GM19240 (cell line): Measurements from ENCODE around the gene FAHD1.
A peak's percentile ranks its signal among the peaks of the same experiment; 100 is the strongest.

Experiments
- DNase-seq: peaks from one replicate; pipeline ENCODE4 v3.0.0; 2011; ENCODE audit warnings: low spot score; ENCODE audit not compliant: insufficient read length

Gene FAHD1

DNA sequence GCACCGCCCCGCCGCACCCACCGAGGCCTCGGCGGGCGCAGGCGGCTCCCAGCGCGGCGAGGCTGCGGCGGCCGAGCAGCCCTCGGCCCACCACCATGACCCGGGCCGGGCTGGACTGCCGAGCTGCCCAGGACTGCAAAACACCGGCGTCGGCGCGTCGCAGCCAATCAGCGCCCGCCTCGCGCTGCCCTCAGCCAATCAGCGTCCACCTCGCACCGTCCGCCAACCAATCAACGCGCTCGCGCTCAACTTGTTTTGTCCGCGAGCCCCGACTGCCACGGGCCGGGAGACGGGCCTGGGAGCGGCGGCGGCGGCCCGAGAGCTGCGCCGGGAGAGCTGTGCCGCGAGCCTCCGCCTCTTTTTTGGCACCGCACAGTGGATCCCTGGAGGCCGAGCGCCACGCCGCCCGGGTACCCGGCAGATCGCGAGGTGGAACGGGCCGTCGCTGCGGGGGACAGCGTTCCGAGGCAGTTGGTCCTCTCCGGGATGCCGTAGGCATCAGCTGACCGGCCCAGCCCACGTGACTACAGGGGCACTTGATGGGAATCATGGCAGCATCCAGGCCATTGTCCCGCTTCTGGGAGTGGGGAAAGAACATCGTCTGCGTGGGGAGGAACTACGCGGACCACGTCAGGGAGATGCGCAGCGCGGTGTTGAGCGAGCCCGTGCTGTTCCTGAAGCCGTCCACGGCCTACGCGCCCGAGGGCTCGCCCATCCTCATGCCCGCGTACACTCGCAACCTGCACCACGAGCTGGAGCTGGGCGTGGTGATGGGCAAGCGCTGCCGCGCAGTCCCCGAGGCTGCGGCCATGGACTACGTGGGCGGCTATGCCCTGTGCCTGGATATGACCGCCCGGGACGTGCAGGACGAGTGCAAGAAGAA lies at the start of gene FAHD1, which contains the start of gene HAGH:
FAHD1 (plus strand) TSS at position 516 of the 883 bp plus-strand sequence; CDS start at position 549, 33 bp downstream.
HAGH (minus strand) TSS at position 135 of the 883 bp plus-strand sequence; CDS start at position 97, 38 bp downstream.
- DNase-seq, result peak; percentile 93

DNA sequence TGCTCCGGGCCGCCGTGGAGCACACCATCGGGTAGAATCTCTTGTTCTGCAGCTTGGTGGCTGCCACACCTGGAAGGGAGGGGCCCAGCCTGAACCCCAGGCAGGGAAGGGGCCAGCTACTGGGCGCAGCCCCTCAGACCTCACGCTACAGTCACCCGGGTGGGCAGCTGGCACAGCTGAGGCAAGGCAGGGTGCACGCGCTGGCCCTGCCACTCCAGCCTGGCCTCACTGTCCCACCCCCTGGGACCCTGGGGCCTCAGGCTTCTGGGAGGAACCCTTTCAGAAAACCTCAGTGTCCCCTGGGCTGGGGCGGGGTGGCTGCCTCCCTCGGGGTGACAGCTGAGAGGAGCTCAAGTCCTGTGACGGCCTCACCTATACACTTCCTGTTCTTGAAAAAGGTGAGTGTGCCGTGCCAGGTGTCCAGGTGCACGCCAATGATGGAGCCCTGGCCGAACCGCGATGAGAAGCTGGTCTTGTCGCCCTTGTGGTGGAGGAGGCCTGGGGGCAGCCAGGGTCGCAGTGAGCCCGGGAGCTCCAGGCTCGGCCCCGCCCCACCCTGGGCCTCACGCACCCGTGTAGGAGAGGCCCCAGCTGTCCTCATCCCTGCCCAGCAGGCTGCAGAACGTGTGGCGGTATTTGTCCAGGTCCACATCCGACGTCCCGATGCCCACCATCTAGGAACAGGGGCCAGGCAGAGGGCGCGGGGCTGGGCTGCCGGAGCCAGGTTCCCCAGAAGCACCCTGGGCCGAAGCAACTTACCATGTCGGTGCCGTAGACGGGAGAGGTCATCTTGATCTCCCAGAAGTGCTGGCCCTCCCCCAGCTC lies 49.4 kb upstream of the FAHD1 start:
- DNase-seq, result no peak

DNA sequence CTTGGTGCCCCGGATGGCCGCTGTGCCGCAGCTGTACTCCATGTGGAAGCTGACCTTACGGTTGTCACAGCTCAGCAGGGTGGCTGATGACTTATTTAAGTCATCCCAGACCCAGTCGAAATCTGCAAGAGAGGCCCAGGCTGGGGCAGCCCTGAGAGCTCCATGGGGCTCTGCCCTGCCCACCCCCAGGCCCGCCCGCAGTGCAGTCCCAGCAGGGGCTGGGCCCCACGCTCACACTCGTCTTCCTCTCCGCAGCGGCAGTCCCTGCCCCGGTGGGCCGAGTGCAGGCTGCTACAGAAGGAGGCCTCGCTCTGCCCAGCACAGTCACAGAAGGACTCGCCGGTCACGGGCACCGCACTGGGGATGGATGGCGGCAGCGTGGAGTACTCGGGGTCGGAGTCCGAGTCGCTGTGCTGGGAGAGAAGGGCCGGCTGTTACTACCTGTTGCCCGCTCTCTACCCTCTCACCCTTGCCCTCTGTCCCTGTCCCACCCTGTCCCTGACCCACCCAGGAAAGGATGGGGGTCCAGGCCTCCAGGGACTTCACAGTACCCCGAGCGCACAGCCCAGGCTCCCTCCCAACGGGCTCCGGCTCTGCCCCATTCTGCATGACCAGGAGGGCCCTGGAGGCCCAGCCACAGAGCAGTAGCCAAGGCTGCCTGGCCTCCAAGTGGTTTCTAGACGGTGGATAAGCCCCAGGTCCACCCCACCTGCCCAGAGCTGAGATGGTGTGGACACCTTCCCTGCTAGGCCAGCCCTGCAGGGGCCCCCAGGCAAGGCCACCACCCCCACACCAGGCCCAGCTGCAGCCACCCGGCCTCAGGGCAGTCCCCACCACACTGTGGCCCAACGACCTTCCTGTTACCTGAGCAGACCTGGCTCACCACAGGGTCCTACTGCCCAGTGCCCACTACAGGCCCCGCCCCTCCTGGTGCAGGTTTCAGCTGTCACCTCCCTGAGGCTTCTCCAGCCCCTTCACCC lies 48.5 kb upstream of the FAHD1 start:
- DNase-seq, result no peak

DNA sequence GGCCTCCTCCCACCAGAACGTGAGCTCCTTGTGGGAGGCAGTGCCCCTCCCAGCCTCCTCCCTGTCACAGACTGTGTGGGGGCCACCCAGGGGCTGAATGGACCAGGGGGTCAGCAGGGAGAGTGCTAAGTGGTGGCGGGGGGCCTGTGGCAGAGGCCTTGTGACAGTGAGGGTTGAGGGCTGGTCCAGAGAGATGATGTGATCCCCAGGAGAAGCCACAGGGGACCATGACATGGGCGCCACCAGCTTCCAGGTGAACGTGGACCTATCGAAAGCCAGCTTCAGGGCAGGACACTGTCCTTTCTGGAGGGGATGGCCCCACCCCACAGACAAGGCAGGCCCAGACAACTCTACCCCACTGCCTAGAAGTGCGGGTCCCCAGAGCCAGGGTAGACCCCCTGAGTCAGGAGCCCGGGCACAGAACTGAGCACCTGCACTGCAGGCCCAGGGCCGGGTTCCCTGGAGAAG lies 47.7 kb upstream of the FAHD1 start:
- DNase-seq, result no peak

DNA sequence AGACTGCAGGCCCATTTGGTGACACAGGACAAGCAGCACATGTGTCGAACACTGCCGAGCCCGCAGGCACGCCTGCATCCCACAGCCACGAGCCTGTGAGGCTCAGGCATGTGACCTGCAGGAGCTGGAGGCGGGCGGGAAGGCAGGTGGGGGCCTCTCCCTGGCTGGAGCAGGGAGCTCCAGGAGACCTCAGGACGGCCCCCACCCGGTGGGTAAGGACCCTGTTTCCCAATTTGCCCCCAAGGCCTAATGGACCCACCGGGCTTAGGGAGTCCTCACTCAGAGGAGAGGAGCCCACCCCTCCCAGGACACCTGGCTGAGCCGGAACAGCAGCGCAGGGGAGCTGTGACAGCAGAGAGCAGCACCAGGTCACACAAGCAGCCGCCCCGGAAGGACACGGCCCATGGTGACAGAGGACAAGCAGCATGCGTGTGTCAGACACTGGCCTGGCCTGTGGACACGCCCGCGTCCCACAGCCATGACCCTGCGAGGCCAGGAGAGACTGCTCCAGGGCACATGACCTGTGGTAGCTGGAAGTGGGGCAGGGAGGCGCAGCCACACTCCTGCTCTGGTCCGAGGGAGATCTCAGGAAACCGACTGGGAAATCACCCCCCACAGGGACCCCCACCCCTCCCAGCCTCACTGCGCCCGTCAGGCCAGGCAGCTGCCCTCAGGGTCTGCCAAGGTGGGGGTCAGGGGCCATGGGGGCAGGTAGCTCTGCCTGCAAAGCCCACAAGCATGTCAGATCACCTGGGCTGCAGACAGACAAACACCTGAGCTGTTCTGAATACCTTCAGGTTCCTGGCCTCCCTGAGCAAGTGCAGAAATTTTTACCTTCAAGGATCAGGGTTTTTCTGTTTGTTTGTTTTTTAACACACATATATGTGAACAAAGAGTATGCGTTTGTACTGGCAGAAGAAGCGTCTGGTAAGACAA lies 47.0 kb upstream of the FAHD1 start:
- DNase-seq, result no peak

DNA sequence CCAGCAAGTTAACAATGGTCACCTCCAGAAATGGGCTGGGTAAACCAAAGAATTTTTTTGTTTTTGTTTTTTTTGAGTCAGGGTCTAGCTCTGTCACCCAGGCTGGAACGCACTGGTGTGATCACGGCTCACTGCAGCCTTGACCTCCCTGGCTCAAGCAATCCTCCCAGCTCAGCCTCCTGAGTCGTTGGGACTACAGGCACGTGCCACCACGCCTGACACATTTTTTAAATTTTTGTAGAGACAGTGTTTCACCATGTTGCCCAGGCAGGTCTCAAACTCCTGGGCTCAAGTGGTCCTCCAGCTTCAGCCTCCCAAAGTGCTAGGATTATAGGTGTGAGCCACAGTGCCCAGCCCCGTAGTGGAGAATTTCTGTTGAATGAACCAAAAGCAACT lies 46.3 kb upstream of the FAHD1 start:
- no peak for DNase-seq

DNA sequence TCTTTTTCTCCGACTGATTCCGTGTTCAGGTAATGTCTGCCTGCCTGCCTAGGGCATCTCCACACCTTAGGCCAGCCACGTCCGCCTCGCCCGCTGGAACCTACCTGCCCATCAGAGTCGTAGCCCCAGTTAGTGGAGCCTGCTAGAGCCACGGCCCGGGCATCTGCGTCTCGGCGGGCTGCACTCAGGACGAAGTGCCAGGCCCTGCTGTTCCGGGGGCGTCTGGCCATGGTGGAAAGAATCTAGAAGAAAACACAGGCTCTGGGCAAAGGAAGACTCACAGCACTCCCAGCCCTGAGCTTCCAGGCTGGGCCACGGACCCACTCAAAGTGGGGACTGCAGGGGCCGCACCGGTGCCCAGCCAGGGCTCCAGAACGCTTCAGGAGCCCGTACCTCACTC lies 45.8 kb upstream of the FAHD1 start:
- DNase-seq, result no peak

DNA sequence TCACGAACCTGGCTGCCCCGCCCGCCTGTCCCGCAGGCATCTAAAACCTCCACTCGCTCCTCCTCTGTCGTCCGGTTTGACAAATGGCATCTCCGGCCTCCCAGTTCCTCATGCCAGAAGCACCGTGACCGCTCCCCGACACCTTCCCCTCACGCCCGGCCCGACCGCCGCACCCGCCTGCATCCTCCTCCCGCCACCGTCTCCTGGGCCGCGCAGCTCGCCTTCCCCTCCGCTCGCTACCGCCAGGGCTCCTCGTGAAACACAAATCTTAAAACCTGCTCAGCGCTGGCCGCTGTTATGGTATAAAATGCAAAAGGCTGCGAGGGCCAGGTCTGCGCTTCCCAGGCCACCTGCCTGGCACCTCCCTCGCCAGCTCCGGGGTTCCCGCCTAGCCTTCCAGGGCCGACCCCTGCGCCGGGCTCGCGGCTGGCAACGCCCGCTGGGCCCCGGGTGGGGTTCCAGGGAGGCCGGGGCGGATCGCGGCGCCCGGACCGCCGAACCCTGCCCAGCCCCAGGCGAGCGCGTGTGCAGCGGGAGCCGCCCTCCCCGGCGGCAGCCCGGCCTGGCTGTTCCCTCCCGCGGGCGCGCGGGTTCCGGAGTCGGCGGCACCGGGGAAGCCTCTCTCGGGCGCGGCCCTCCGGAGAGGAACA lies 45.1 kb upstream of the FAHD1 start:
- DNase-seq, result no peak

DNA sequence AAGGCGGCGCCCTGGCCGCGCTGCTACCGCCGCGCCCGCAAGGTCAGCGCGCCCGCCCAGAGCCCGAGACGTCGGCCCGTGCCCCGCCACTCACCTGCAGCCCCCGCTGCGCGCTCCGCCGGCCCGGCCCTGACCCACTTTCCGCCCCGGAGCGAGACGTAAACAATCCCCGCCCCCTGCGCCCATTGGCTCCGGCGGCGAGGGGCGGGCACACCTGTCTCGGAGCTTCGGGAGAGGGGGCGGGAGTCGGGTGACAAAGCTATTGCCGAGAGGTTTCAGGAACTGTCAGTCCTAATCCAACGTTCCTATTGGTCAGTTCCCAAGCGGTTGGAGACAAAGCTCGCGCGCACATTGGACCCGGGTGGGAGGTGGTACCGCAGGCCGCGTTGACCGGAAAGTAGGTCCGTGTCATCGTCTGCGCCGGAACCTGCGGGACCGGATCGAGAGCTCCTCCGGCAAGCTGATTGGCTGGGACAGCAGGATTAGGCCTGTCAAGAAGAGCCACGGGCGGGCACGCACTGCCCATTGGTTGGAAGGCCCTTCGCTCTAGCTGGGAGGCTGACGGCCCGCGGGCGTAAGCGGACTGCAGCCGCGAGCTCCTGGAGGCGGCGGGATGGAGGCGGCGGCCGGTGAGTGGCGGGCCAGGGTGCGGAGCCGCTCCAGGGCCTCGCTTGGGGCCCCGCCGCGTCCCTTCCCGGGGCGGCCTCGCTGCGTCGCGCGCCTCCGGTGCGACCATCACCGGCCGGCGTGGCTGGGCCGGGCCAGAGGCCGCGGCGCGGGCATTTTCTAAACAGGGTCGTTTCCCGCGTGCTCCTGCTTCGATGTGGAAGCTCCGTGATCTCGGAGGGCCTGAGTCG lies 44.4 kb upstream of the FAHD1 start, which contains the start of the genes NUBP2 and SPSB3:
NUBP2 (plus strand) TSS at position 553 of the 857 bp plus-strand sequence; CDS start at position 614, 61 bp downstream.
SPSB3 (minus strand) TSS at position 164 of the 857 bp plus-strand sequence. CDS start 1,088 bp downstream, outside the sequence.
- DNase-seq, result peak; percentile 99

DNA sequence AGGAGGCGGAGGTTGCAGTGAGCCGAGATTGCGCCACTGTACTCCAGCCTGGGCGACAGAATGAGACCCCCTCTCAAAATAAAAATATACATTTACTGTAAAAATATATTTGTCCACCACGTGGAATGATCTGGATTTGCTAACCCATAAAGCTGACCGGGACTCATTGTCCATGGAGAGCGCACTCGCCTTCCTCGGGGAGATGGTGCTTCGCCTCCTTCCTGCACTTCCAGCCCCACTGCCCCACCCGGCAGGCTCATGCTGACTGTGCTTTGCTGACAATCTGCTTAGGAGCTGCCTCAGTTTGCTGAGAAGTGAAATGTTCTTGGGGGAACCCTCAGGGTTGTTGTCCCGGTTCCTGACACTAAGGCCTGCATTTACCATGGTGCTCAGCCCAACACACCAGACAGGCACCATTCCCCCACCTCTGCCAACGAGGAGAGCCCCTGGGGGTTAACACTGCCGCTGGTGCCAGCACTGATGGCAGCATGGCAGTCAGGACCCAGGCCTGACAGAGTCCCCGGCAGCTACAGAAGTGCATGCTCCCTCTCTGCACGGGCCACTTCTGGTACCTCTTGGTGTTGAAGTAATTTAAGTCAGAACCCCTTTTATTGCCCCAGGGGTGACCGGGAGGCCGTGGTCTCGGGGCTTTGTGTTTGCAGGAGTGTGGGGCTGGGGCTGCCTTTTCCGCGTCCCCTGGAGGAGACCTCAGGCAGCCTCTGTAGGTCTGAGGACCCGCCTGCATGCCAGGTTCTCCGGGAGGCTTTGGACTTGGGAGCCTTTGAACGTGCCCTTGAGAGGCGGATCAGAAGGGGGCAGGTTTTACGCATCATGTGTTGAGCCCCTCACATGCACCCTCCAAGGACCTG lies 41.8 kb upstream of the FAHD1 start:
- no peak for DNase-seq

DNA sequence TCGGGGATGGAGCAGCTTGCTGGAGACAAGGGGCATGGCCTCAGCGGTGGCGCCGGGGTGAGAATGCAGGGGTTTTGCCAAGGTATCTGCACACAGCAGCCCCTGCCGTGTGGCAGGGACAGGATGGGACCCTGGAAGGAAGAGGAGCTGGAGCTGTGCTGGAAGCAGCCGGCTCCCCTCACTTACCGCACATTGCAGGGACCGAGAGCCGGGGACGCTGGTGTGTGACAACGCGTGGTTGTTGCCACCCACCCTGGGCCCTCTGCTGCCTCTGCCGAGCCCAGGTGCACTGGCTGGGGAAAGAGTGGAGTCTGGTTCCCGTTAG lies 41.2 kb upstream of the FAHD1 start:
- no peak for DNase-seq

DNA sequence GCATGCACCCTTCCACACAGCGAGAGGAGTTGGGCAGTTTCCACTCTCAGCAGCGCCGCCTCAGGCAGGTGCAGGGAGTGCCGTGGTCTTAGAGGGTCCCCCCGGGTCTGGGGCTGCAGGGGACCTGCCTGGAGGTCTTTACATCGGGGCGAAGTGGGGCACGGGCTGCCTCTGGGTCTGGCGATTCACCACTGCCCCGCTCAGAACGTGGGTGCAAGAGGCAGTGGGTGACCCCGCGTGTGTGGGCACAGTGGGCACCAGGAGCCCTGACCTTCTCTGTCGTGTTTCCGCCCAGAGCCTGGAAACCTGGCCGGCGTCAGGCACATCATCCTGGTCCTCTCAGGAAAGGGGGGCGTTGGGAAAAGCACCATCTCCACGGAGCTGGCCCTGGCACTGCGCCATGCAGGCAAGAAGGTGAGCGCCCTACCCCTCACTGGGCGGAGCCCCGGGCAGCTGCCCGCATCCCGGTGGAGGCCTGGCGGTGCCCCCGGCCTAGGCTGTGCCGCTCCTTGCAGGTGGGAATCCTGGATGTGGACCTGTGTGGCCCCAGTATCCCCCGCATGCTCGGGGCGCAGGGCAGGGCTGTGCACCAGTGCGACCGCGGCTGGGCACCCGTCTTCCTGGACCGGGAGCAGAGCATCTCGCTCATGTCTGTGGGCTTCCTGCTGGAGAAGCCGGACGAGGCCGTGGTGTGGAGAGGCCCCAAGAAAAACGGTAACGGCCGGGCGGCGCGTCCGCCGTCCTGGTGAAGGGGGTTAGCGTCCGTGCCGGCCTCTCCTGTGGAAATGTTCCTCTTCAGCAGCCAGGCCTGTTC lies 40.6 kb upstream of the FAHD1 start:
- no peak for DNase-seq

DNA sequence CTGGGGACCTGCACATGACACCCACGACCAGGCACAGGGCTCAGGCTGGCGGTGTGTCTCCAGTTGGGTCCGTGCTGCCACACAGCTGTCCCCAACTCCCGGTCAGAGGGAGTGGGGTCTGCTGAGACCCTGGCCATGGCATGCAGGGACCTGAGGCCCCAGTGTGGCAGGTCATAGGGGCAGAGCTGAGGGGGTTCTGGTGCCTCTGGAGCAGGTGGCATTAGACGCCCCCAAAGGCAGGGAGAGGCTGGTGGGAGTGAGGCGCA lies 40.0 kb upstream of the FAHD1 start:
- no peak for DNase-seq

DNA sequence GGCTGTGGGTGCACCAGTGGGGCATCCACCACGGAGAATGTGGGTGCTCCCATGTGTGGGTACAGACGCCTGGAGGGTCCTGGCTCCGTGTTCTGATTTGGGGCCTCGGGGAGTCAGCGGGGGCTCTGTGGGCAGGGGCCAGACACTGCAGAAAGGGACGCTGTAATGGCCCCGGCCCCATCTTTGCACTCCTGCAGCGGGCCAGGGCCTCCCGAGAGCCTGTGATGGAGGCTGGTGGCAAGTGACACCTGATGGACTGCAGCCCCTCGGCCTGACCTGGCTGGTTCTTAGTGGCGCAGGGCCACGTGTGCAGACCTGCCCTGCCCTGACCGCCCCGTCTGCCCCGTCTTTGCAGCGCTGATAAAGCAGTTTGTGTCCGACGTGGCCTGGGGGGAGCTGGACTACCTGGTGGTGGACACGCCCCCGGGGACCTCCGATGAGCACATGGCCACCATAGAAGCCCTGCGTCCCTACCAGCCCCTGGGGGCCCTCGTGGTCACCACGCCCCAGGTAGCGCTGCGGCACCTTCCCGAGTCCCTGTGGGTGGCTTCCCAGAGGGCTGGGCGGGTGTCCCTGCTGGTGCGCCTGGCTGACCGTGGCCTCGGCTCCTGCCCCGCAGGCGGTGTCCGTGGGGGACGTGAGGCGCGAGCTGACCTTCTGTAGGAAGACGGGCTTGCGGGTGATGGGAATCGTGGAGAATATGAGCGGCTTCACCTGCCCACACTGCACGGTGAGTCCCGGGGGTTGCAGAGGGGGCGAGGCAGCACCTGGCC lies 39.5 kb upstream of the FAHD1 start:
- DNase-seq, result no peak

DNA sequence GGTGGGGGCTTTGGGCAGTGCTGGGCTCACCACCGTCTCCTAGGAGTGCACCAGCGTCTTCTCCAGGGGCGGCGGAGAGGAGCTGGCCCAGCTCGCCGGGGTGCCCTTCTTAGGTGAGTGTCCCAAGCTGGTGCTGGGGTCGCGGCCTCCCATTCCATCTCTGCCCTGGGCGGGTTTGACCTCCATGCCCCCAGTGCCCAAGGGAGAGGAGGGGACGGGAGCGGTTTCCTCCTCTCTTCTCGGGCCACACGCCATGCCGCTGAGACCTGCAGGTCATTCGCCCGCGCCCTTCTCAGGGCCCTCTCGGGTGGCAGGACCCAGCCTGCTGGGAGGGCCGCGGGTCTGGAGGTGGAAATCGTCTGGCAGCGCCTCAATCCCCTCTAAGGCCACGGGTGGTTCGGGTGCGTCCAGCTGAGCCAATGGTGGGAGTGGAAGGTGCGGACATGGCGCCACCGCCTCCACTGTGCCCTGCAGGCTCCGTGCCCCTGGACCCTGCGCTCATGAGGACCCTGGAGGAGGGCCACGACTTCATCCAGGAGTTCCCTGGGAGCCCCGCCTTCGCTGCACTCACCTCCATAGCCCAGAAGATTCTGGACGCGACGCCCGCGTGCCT lies 38.8 kb upstream of the FAHD1 start:
- no peak for DNase-seq

DNA sequence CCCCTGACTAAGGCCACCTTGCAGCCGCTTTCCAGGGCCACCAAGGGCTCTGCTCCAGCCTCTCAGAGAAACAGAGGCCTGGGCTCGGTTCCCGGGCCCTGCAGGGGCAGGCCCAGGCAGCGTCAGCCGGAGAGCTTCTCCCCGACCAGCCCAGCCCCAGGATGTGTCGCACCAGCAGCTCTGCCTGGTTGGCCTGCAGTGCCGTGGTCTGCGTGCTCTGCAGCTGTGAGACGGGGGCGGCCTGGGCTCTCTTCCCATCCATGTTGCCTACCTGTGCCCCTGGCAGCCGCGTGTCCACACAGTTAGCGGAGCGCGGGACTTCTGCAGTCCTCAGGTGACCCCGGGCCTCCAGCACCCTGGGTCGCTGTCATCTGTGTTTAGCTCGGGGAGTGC lies 38.3 kb upstream of the FAHD1 start:
- DNase-seq, result no peak
